WERI-Rb-1 (cell line): ENCODE measurements around the gene BEND6.
A peak's percentile ranks its signal among the peaks of the same experiment; 100 is the strongest.

Source experiments
- DNase-seq: peaks from one replicate; pipeline ENCODE4 v3.0.0-alpha.2; 2020
- H3K27ac ChIP-seq: fragments of 250-450 bp; sonication (Bioruptor Pico); 2 replicates; pipeline ENCODE4 v1.5.1; 2020; ENCODE audit warnings: mild to moderate bottlenecking, moderate library complexity
- H3K27me3 ChIP-seq: fragments of 250-450 bp; sonication (Bioruptor Pico); 2 replicates; pipeline ENCODE4 v1.5.1; 2021; ENCODE audit warnings: mild to moderate bottlenecking, low read depth, moderate library complexity; ENCODE audit not compliant: insufficient read depth, severe bottlenecking
- H3K36me3 ChIP-seq: fragments of 250-450 bp; sonication (Bioruptor Pico); 2 replicates; pipeline ENCODE4 v1.5.1; 2020; ENCODE audit warnings: mild to moderate bottlenecking, moderate library complexity
- H3K4me3 ChIP-seq: 2 replicates; pipeline ENCODE4 v1.5.1; 2011; ENCODE audit warnings: low read depth, mild to moderate bottlenecking, control low read depth, low read length
- H3K9me3 ChIP-seq: fragments of 250-450 bp; sonication (Bioruptor Pico); 2 replicates; pipeline ENCODE4 v1.5.1; 2021; ENCODE audit warnings: mild to moderate bottlenecking, moderate library complexity; ENCODE audit not compliant: severe bottlenecking
- TF ChIP-seq, protein P1 (sequence below): IDR thresholded peaks from 2 replicates; pipeline ENCODE4 v1.5.1; 2011; ENCODE audit warnings: low read depth, mild to moderate bottlenecking, control low read depth, inconsistent platforms, low read length

BEND6 gene

GRCh38 chr6:56953597-56954402 lies 1.1 kb upstream of the BEND6 start:
- peaks cover 5% of the 10 kb centered on the region for H3K27me3 ChIP-seq
- TF ChIP-seq, protein P1, sequence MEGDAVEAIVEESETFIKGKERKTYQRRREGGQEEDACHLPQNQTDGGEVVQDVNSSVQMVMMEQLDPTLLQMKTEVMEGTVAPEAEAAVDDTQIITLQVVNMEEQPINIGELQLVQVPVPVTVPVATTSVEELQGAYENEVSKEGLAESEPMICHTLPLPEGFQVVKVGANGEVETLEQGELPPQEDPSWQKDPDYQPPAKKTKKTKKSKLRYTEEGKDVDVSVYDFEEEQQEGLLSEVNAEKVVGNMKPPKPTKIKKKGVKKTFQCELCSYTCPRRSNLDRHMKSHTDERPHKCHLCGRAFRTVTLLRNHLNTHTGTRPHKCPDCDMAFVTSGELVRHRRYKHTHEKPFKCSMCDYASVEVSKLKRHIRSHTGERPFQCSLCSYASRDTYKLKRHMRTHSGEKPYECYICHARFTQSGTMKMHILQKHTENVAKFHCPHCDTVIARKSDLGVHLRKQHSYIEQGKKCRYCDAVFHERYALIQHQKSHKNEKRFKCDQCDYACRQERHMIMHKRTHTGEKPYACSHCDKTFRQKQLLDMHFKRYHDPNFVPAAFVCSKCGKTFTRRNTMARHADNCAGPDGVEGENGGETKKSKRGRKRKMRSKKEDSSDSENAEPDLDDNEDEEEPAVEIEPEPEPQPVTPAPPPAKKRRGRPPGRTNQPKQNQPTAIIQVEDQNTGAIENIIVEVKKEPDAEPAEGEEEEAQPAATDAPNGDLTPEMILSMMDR, result no peak
- no peaks in the 10 kb centered on the region for H3K9me3 ChIP-seq
- no peaks in the 10 kb centered on the region for H3K36me3 ChIP-seq
- H3K27ac ChIP-seq, result no peak overlapping the region
- peak overlapping the region; percentile 77 for H3K4me3 ChIP-seq
- DNase-seq, result peak; percentile 60

DNA sequence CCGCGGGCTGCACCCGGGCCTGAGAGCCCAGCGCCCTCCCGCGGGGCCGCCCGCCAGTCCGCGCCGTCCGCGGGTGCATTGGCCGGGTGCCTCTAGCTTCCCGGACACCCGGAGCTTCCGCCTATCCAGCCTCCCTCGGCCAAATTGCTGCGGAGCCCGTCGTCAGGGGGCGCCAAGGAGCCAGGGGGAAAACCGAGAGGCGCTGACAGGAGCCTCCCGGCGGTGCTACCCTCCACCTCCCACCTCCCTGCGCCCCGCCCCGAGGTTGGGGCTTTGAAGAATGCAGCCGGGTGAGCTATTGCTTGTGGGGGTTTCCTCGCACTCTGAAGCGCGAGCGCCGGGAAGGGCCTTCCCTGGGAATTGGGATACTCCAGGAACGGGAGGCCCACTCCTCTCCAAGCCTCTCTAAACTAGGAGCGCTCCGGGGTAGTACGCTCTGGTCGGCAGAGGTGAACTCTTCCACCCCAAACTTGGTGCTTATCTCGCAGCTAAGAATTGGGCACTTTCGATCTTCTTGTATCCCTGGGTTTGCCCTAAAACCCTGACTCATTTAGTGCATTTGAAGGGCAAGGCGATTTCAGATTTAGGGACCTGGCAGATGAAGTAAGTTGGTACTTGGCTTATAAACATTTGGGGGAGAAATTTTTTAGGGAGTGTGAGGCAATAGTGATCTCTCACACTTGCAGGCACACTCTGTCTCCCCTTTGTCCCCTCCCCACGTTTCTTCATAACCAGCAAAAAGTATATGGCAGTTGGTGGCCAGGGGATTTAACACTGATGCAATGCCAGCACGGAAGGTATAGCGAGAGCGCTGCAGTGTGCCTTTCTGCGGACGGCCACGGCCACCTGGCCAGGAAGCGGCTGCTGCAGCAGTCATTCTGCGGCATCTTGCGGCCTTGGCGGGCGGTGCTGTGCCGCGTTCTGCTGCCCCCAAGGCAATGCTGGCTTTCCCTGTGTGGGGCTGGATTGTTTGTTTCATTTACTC lies 556 bp downstream of the BEND6 start:
- TF ChIP-seq, protein P1, result peak; percentile 94
- no peaks in the 10 kb centered on the region for H3K9me3 ChIP-seq
- H3K27ac ChIP-seq, result peak overlapping the region; percentile 62
- H3K27me3 ChIP-seq, result peaks cover 5% of the 10 kb centered on the region
- no peaks in the 10 kb centered on the region for H3K36me3 ChIP-seq
- H3K4me3 ChIP-seq, result peak overlapping the region; percentile 77
- peak; percentile 99 for DNase-seq

DNA sequence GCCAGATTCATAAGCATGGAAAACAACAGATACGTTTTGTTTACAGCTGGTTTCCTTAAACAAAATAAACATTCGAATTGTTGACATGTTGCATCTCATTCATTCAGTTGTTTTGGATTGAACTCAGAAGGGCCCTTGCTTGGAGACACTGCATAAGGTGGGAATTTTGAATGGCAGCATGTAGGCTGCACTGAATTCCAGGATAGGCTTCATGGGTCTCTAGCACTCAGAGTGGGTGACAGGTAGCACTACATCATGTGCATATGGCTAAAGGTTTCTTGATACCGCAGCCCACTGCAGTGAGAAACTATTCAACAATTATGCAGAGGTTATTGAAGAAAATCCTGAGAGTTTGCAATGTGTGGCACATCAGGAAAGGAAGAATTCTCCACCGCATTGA lies 1.6 kb downstream of the BEND6 start:
- TF ChIP-seq, protein P1, result no peak
- no peak for DNase-seq
- no peak overlapping the region for H3K4me3 ChIP-seq
- peaks cover 5% of the 10 kb centered on the region for H3K27me3 ChIP-seq
- H3K36me3 ChIP-seq, result no peaks in the 10 kb centered on the region
- H3K9me3 ChIP-seq, result no peaks in the 10 kb centered on the region
- H3K27ac ChIP-seq, result no peak overlapping the region

DNA sequence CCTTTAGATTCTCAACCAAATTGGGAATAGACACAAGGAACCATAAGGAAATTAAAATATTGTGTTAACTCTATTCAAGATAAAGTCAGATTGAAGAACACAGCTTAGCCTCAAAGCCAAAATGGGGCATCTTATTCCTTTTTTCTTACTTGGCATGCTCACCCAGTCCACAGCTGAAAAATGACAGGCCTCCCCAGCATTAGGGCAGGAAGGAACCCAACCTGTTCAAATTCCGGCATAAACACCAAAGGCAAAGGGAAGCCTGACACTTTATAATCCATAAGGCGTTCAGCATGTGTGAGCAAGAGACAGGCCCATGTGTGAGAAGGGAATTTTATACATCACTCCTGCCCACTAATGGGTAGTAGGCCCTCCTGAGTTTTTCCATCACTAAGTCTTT lies 2.9 kb downstream of the BEND6 start:
- no peak overlapping the region for H3K27ac ChIP-seq
- no peaks in the 10 kb centered on the region for H3K9me3 ChIP-seq
- DNase-seq, result no peak
- TF ChIP-seq, protein P1, result no peak
- H3K36me3 ChIP-seq, result no peaks in the 10 kb centered on the region
- H3K27me3 ChIP-seq, result peaks cover 5% of the 10 kb centered on the region
- no peak overlapping the region for H3K4me3 ChIP-seq

DNA sequence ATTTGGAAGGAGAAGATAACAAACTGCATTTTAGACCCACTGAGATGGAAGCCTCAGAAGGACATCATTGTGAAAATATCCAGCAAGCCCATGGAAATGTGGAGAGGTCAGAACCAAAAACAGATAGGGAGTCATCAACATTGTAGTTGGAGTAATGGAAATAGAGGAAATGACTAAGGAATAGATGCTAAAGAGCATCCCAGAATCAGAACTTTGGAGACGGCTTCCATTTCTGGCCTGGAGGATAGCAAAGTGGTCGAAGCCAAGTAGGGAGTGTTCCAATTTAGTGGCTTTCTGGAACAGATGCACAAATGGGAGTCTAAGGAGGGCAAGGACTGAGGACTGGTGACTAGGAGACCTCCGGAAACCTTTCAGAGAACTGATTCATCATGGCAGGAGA lies 3.6 kb downstream of the BEND6 start:
- TF ChIP-seq, protein P1, result no peak
- Histone ChIP-seq H3K27me3 (peaks cover 5% of the 10 kb centered on the region), H3K36me3 (no peaks in the 10 kb centered on the region), H3K27ac (no peak overlapping the region), H3K9me3 (no peaks in the 10 kb centered on the region), H3K4me3 (no peak overlapping the region)
- no peak for DNase-seq
